ENCODE results near the gene NUTF2.

The NUTF2 gene

GRCh38 chr16:67917140-67917851 lies 70.6 kb downstream of the NUTF2 start:
- in situ Hi-C loops (cut with MboI; ENCODE audit: low sequenced_read_pairs) = no loop called here

DNA sequence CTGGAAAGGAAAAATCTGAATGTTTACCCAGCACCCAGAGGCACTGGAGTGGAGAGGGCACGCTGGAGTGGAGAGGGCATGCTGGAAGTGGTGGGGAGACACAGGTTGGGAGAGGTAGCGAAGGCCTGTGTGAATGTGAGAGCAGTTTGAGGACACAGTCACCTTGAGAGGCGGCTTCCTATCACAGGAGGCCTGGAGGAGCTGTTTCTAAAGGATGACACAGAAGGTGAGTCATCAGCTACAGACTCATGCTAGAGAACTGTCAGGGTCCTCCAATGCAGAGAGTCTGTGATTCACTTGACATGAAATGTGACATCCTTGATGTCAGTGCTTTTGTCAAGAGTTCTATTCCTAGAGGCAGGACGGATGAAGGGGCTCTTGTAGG lies 71.1 kb downstream of the NUTF2 start:
- in situ Hi-C loops (cut with MboI; ENCODE audit: low sequenced_read_pairs) = no loop called here

DNA sequence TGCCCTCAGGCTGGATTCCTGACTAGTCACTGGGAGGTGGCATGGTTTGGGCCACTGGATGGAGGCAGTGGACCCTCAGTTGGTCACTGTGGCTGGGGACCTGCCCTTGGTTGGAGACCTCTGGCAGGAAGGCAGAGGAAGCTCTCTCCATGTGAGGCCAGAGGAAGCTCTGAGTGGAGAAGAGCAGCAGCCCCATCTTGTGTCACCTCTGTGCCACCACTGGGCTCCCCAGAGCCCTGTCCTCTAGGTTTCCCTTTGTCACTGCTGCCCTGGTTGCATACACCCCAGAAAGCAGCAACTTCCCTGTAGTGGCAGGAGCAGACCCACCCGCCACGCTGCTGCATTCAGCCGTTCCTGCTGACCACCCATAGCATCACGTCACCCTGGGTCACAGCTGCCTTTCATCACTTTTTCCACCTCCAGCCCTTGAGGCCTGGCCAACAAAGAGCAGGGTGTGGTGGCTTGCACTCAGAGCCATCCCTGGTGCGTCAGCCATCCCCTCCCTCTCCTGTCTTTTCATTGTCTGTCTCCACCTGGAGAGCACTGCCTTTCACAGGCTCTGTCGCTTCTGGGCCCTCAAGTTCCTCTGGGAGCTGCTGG lies 73.0 kb downstream of the NUTF2 start:
- in situ Hi-C loops (cut with MboI; ENCODE audit: low sequenced_read_pairs) = no loop called here

All from hTERT RPE-1 (cell line).